PC-9 (cell line): ENCODE results near the gene PCNT. TPM values are rescaled to one million over a fixed set of nuclear protein-coding genes. Genes with fewer than 3 reads are reported as not detected.

Experiments used
- BruUV-seq: library from RNA; stranded (reverse); fragments of 400-500 nt; replicated peaks from 2 replicates; lab custom pipeline; 2021; lab: Mats Ljungman, UMichigan
- CTCF ChIA-PET: fragments of 300-600 bp; sonication (Branson Sonifier 250); formaldehyde crosslinking; loops from one replicate; lab custom pipeline; 2022; ENCODE audit warnings: antibody characterized with exemption; lab: Charles Lee
- POLR2A ChIA-PET: fragments of 300-600 bp; sonication (Branson Sonifier 250); formaldehyde crosslinking; loops from one replicate; lab custom pipeline; 2022; ENCODE audit warnings: antibody characterized with exemption; ENCODE audit not compliant: unreplicated experiment; lab: Charles Lee
- DNase-seq, 2 experiments: peaks; one replicate each; pipeline versions ENCODE4 v3.0.0 to v3.0.0-alpha.2; 2015 to 2022; ENCODE audit warnings: mixed read lengths in 1 of 2
- H2AFZ ChIP-seq: fragments of 200-600 bp; sonication (generic); 2 replicates; pipeline ENCODE4 v1.8.1; 2017; ENCODE audit warnings: antibody characterized with exemption
- H3F3A ChIP-seq: fragments of 200-600 bp; sonication (generic); 2 replicates; pipeline ENCODE4 v1.8.1; 2017; ENCODE audit warnings: antibody characterized with exemption, mild to moderate bottlenecking, low read depth; ENCODE audit not compliant: insufficient read depth
- H3K27ac ChIP-seq: fragments of 200-600 bp; sonication (generic); 2 replicates; pipeline ENCODE4 v1.6.1; 2016; ENCODE audit warnings: mixed run types
- H3K27me3 ChIP-seq: fragments of 200-600 bp; sonication (generic); 2 replicates; pipeline ENCODE4 v1.6.1; 2016; ENCODE audit warnings: low read depth, mixed run types; ENCODE audit not compliant: insufficient read depth
- H3K36me3 ChIP-seq: fragments of 200-600 bp; sonication (generic); 2 replicates; pipeline ENCODE4 v1.6.1; 2016; ENCODE audit warnings: low read depth, mixed run types
- H3K4me1 ChIP-seq: fragments of 200-600 bp; sonication (generic); replicated peaks from 2 replicates; pipeline ENCODE4 v1.6.1; 2016; ENCODE audit warnings: mixed run types; ENCODE audit not compliant: insufficient read depth
- H3K4me2 ChIP-seq: fragments of 200-600 bp; sonication (generic); 2 replicates; pipeline ENCODE4 v1.6.1; 2017; ENCODE audit warnings: mixed run types
- H3K4me3 ChIP-seq: fragments of 200-600 bp; sonication (generic); 2 replicates; pipeline ENCODE4 v1.6.1; 2016; ENCODE audit warnings: mixed run types
- H3K79me2 ChIP-seq: fragments of 200-600 bp; sonication (generic); 2 replicates; pipeline ENCODE4 v1.6.1; 2017; ENCODE audit warnings: low read depth, mixed run types
- H3K9me2 ChIP-seq: fragments of 200-600 bp; sonication (generic); 2 replicates; pipeline ENCODE4 v1.8.1; 2017; ENCODE audit warnings: mild to moderate bottlenecking; ENCODE audit not compliant: insufficient read depth
- H3K9me3 ChIP-seq: fragments of 200-600 bp; sonication (generic); 2 replicates; pipeline ENCODE4 v1.8.1; 2016; ENCODE audit warnings: low read depth; ENCODE audit not compliant: insufficient read depth
- H4K20me1 ChIP-seq: fragments of 200-600 bp; sonication (generic); 2 replicates; pipeline ENCODE4 v1.8.1; 2017; ENCODE audit not compliant: insufficient read depth
- CTCF ChIP-seq: fragments of 200-600 bp; sonication (generic); conservative IDR thresholded peaks from 2 replicates; pipeline ENCODE4 v1.6.1; 2017; ENCODE audit warnings: mixed run types, antibody characterized with exemption, mild to moderate bottlenecking, moderate library complexity
- EZH2 ChIP-seq: fragments of 200-600 bp; sonication (generic); IDR thresholded peaks from 2 replicates; pipeline ENCODE4 v1.8.0; 2017; ENCODE audit warnings: antibody characterized with exemption, low read depth
- intact Hi-C: fragments of 100-400 bp; cut with micrococcal nuclease; formaldehyde crosslinking; loops from one replicate; pipeline ENCODE4 v1.10.0; 2022; ENCODE audit not compliant: unreplicated experiment
- total RNA-seq: library from RNA; stranded (reverse); gene quantifications from 2 replicates; pipeline ENCODE4 v1.2.3, GENCODE V29; 2021

The PCNT gene
- total RNA-seq, 1 experiment from 2014 or later: 33.4 TPM

GRCh38 chr21:46344219-46344915 lies 20.4 kb downstream of the PCNT start:
- Histone ChIP-seq H3K4me3 (no peak overlapping the region), H4K20me1 (no peaks in the 10 kb centered on the region), H3K4me2 (no peak overlapping the region), H3K9me2 (no peaks in the 10 kb centered on the region), H3K27ac (no peak overlapping the region), H3F3A (no peaks in the 10 kb centered on the region; the same call in 1 of the 2 replicates), H3K4me1 (no peaks in the 10 kb centered on the region), H3K9me3 (no peaks in the 10 kb centered on the region; the same call in 1 of the 2 replicates), H2AFZ (no peak overlapping the region), H3K27me3 (no peaks in the 10 kb centered on the region), H3K36me3 (no peaks in the 10 kb centered on the region; the same call in 1 of the 2 replicates), H3K79me2 (no peaks in the 10 kb centered on the region; the same call in 1 of the 2 replicates)
- DNase-seq: no peak
- intact Hi-C loops: no loop called here
- ChIA-PET CTCF (no interaction called here), POLR2A (no interaction called here)
- BruUV-seq: no TSS peak
- TF ChIP-seq EZH2 (no peak), CTCF (no peak)

GRCh38 chr21:46345861-46346260 lies 21.9 kb downstream of the PCNT start:
- BruUV-seq: no TSS peak
- Histone ChIP-seq H4K20me1 (no peaks in the 10 kb centered on the region), H3K79me2 (no peaks in the 10 kb centered on the region; the same call in 1 of the 2 replicates), H2AFZ (no peak overlapping the region), H3K4me3 (no peak overlapping the region), H3K9me3 (no peaks in the 10 kb centered on the region; the same call in 1 of the 2 replicates), H3K27me3 (no peaks in the 10 kb centered on the region), H3F3A (no peaks in the 10 kb centered on the region; the same call in 1 of the 2 replicates), H3K36me3 (no peaks in the 10 kb centered on the region; the same call in 1 of the 2 replicates), H3K9me2 (no peaks in the 10 kb centered on the region), H3K4me2 (no peak overlapping the region), H3K27ac (no peak overlapping the region), H3K4me1 (peaks cover 1% of the 10 kb centered on the region)
- ChIA-PET CTCF (no interaction called here), POLR2A (no interaction called here)
- DNase-seq: no peak
- intact Hi-C loops: no loop called here
- TF ChIP-seq EZH2 (no peak), CTCF (no peak)

- Histone ChIP-seq H3K4me1 (peaks cover 7% of the 10 kb centered on the region), H3F3A (no peaks in the 10 kb centered on the region; the same call in 1 of the 2 replicates), H4K20me1 (no peaks in the 10 kb centered on the region), H3K9me2 (no peaks in the 10 kb centered on the region), H3K79me2 (no peaks in the 10 kb centered on the region; the same call in 1 of the 2 replicates), H3K27me3 (no peaks in the 10 kb centered on the region), H3K9me3 (no peaks in the 10 kb centered on the region; the same call in 1 of the 2 replicates), H2AFZ (no peak overlapping the region), H3K4me3 (no peak overlapping the region), H3K4me2 (no peak overlapping the region), H3K36me3 (no peaks in the 10 kb centered on the region; the same call in 1 of the 2 replicates), H3K27ac (no peak overlapping the region)
- intact Hi-C loops: no loop called here
- no peak for DNase-seq
- BruUV-seq: no TSS peak
- TF ChIP-seq CTCF: no peak
- TF ChIP-seq EZH2: no peak
- ChIA-PET CTCF (no interaction called here), POLR2A (no interaction called here)
Observed at GRCh38 chr21:46346296-46347202, 22.6 kb downstream of the PCNT start.
